Endometrium (tissue), 2 donors: ENCODE measurements around the gene OR52M1.
"Not testable (repeated sequence)": the region's sequence is repeated elsewhere in the genome, so short reads cannot be mapped to it uniquely, and the experiment has no call there.

Source experiments
- FAIRE-seq: peaks from 2 replicates; lab custom pipeline; 2012; peaks lifted over from hg19 to GRCh38; lab: Jason Lieb, UNC
- donor health status: control.
- donor health status: control.

Gene OR52M1, protein sequence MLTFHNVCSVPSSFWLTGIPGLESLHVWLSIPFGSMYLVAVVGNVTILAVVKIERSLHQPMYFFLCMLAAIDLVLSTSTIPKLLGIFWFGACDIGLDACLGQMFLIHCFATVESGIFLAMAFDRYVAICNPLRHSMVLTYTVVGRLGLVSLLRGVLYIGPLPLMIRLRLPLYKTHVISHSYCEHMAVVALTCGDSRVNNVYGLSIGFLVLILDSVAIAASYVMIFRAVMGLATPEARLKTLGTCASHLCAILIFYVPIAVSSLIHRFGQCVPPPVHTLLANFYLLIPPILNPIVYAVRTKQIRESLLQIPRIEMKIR

DNA sequence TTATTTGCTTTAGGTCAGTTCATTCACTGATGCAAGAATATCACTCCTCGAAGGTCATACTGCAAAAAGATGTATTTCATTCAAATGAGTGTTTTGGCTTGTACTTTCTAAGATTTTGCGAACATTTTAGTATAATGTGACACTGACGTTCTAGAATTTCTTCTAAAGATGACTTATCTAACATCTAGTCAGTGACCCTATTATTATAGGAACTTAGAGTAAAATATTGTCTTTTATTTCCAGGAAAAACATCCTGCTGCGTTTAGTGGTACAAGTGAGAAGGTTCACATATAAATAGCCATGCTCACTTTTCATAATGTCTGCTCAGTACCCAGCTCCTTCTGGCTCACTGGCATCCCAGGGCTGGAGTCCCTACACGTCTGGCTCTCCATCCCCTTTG is at the start of gene OR52M1:
OR52M1 (plus strand) TSS at position 301 of the 400 bp plus-strand sequence; CDS start at position 301, 0 bp downstream.
- FAIRE-seq: no peak

DNA sequence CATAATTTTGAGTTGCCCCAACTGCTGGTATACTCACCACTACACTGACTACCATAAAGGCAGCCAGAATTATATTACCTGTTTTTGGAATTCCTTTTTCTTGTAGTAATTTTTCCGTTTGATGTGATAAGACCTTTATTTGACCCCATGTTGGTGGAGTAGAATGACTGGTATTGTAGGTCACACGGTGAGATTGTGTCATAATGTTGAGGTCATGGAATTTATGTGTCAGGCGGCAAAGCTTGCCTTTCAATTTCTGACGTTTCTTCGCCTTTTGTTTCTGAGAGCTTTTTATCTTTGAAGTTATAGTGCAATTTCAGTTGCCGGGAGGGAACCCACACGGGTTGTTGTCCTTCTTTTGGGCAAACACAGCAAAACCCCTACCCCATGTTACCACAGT is 49.5 kb upstream of the OR52M1 start:
- no peak for FAIRE-seq

DNA sequence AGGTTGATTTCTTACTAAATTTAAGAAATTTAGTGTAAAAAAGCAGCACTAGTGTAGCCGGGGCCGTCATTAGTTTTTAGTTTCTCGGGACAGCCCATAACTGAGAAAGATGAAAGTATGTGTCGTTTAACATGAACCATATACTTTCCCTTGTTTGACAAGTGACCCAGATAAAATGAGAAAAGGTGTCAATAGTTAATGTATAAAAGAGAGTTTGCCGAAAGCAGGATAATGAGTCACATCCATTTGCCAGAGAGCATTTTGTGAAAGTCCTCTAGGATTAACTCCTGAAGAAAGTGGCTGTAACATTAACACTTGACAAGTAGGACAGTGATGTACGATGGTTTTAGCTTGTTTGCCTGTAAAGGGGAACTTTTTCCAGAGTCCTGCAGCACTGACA is 49.0 kb upstream of the OR52M1 start:
- no peak for FAIRE-seq

DNA sequence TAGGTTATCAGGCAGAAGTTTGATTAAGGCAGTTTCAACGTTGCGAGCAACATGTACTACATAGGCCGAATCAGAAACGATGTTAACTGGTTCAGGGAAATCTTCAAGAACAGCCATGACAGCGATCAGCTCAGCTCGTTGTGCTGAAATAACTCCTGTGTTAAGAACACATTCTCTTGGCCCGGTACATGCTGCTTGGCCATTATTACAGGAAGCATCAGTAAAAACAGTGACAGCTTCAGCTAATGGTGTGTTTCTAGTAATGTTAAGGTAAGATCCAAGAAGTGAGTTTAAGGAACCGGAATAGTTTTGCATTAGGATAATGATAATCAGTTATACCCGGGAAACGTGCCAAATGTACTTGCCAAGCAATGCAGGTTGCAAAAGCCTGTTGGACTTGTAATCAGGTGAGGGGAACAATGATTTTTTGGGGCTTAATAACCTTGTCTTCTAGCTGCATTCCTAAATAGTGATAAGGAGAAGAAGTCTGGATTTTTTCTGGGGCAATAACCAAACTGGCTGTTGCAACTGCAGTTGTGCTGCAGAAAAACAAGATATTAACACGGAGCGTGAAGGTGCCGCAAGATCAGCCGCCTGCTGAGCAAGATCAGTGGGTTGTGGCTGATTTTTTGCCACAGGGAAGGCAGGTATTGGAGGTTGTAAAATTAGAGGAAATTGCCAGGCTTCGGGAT is 48.3 kb upstream of the OR52M1 start:
- FAIRE-seq: no peak

DNA sequence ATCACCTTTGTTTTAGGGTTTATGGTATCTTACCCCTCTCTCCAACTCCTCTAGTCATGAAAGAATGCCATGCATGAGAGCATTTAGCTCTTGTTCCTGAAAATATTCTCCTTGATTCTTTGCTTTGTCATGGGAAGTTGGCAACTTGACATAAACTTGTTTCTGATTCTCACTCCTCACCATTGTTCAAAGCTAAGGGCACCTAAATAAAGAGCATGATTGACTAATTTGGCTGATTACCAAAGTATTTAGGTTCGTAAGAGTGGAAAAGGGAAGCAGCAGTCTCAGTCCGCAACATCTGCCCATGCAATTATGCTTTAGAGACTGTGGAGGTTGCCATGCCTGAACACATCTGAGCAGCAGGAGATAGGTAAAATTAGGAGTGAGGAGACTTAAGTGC is 36.1 kb upstream of the OR52M1 start:
- no peak for FAIRE-seq

DNA sequence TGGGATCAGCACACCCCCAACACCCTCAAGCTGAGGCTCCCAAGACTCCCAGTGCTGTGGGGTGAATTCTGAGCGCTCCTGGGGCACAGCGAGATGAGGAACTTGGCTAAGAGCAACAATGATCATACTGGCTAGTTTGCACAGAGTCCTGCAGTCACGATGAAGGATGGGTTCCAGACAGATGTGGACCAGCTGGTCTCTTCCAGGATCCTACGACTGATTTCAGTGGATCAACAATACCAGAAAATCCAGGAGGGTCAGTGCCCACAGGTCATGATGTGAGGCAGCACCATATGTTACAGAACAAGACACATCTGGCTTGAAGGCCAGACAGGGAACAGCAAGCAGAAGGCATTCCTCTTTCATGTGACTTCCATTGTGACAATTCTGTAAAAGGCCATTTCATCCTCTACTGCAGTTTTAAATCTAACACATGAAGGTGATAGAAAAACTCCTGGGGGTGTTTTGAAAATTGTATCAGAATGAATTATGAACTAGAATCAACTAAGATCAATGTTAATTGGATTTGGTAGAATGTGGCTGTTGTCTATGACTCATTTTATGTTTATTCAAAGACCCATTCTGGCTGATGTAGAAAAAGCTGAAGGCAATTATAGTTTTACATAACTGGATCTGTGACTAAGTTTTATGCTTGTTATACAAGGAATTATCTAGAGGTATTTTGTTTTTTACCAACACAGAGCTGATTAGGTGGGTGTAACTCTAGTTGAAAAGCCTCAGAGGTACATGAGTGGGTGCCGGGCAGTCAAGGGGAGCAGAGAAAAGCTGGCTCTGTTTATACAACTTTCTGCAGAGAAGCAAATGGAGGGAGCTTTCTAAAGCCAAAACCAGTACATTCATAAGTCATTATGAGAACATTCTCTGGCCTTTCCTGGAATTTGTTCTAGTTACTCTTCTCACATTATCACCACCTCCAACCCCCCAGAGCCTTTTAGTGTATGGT is 33.4 kb upstream of the OR52M1 start:
- FAIRE-seq: no peak

DNA sequence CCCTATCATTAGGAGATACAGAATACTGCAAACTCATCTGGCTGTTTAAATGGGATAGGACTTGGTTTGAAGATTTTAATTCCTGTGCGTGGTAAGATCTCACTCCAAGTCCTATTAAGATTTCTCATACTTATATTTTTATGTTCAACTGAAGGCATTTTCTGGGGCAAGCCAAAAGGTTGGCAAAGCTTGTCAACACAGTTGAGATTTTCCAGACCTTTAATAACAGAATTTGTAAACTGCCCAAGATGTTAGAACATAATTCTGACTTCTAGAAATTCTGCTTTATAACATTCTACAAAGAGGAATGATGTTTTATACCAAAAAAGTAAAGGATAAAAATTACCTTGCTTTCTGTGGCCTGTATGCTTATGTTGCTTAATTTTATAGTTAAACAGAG is 30.8 kb upstream of the OR52M1 start:
- no peak for FAIRE-seq

DNA sequence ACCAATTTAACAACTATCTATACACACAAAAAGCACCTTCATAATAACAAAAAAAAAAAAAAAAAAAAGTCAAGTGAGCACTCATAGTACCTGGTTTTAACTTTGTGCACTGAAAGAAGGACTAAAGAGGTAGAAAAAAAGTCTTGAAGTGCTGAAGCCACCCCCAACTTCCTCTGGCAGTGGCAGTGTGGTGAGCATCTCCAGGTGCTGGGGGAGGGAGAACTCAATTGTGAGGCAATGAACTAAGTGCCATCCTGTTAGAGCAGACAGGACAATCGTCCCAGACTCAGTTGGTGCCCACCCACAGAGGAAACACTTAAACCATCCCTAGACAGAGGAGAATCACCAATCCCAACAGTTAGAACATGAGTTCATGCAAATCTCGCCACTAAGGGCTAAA is 22.7 kb upstream of the OR52M1 start:
- no peak for FAIRE-seq

DNA sequence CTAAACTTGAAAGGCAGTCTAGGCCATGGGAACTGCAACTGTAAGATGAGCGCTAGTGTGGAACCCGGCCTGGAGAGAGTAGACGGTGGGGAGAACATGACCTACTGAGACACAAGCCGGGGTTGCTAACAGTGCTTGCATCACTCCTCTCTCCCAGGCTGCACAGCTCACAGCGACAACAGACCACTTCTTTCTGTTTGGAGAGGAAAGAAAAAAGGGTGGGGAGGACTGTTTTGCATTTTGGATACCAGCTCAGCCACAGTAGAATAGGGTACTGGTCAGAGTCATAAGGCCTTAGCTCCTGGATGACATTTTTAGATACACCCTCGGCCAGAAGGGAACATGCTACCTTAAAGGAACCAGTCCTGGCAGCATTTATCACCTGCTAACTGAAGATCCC is 22.2 kb upstream of the OR52M1 start:
- no peak for FAIRE-seq

DNA sequence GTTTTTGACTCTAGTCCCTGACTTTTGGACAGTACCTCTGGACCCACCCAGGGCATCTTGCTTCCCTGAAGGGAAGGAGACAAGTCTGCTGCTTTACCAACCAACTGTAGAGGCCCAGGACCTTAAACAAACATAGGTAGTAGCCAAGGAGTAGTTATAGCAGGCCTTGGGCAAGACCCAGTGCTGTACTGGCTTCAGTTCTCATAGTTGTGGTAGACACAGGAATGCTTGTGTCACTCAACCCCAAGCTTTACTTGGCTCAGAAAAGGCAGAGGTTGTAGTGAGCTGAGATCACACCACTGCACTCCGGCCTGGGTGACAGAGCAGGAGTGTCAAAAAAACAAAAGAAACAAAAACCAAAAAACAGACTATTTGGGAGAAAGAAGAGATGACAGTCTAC is 21.3 kb upstream of the OR52M1 start:
- FAIRE-seq: no peak

DNA sequence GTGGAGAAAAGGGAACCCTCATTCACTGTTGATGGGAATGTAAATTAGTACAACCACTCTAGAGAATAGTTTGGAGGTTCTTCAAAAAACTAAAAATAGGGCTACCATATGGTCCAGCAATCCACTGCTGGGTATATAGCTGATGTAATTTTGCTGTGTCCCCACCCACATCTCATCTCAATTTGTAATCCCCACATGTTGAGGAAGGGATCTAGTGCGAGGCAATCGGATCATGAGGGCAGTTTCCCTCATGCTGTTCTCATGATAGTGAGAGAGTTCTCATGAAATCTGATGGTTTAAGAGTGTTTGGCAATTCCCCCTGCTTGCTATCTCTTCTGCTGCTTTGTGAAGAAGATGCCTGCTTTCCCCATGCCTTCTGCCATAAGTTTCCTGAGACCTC is 17.1 kb upstream of the OR52M1 start:
- FAIRE-seq: no peak

DNA sequence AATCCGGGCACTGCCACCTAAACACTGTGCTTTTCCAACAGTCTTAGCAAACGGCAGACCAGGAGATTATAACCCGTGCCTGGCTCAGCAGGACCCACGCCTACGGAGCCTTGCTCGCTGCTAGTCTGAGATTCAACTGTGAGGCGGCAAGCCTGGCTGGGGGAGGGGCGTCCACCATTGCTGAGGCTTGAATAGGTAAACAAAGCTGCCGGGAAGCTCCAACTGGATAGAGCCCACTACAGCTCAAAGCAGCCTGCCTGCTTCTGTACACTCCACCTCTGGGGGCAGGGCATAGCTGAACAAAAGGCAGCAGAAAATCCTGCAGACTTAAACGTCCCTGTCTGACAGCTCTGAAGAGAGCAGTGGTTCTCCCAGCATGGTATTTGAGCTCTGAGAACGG is 13.3 kb upstream of the OR52M1 start:
- not testable (repeated sequence) for FAIRE-seq

DNA sequence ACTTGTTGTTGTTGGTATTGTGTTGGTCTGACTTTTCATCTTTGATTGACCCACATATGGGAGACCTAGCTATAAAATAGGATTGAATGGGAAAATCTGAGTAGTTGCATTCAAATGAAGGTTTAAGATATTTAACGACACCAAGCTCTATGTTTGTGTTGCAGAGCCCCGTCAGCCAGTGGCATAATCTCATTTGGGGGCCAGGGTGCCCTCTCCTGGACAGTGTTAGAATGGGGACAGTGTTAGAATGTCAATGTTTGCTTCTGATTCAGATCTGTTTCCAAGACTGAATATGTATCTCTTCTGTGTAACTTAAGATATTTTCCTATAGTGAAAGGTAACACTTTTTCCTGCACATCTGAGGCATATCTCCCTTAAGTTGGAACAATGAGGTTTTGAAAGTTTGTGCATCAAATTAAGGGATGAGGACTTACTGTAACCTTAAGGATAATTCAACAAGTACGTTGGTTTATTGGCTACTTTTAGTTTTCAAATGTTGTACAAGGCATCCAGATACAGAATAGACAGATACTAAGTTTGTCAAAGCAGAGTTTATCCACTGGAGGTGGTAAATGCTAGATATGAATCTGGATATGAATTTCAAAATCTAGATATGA is 5.3 kb upstream of the OR52M1 start:
- no peak for FAIRE-seq

DNA sequence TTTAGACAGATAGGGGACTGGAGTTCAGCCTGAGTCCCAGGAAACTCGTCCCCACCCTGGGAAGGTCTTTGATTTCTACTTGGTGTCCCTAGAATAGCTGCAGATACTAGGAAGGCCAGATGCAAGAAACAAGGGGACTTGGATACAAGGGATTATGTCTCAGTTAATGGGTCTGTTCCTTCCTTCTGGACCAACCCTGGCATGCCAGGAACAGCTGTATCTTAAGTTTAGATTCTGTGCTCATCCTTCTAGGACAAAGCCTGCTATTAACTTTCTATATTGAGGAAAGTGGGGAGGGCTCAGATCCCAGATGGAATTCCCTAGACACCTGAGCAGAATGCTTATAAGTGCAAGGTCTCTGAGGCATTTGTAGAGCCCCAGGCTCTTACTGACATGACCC is 3.9 kb upstream of the OR52M1 start:
- no peak for FAIRE-seq

DNA sequence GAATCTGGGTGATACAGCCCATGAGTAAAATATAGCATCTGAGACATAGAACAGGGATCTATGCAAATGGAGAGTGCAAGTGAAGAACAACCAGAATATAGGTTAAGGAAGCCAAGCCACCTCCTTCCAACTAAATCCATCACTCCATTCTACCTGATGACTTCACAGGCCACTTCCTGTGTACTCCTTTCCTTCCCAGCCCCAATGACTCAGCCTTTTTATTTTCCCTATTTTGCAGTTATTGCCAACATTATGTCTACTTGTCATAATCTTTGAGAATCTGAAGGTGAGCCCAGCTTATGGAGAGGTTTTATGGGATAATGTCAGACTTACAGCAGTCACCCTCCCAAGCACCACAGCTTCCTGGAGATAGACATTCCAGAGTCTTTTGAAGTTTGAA is 1.4 kb upstream of the OR52M1 start:
- no peak for FAIRE-seq

DNA sequence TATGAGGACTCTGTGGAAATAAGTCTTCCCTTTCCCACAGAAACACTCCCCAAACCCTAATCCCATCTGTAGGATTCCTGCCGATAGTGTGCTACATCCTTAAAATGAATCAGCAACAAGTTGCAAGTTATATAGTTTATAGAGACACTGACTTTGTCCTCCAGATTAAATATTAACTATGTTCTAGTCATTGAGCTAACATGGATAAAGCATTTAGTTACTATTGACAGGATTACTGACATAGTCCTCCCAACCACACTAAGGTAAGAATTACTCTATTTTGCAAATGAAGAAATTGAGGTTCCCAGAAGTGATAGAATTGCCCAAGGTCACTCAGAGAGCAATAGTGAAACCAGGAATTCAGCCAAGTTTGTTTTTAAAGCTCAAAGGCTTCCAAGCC is 1.9 kb downstream of the OR52M1 start:
- no peak for FAIRE-seq

DNA sequence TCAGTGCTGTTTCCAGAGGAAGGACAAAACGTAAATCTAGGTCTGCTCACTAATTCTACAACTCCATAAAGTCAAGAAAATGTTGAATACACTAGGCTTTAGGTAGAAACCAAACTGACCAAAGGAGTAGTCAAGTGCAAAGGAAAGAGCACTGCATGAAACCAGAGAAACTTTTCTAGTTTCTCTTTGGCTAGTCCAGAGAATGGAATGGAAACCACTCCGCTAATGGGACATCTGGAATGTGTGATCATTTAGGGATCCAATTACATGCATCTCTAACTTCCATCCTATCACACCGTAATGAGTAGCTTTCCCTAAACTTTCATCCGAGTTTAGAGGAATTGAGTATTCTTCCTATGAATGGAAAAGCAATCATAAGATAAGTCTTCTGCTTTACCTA is 2.4 kb downstream of the OR52M1 start:
- FAIRE-seq: no peak

DNA sequence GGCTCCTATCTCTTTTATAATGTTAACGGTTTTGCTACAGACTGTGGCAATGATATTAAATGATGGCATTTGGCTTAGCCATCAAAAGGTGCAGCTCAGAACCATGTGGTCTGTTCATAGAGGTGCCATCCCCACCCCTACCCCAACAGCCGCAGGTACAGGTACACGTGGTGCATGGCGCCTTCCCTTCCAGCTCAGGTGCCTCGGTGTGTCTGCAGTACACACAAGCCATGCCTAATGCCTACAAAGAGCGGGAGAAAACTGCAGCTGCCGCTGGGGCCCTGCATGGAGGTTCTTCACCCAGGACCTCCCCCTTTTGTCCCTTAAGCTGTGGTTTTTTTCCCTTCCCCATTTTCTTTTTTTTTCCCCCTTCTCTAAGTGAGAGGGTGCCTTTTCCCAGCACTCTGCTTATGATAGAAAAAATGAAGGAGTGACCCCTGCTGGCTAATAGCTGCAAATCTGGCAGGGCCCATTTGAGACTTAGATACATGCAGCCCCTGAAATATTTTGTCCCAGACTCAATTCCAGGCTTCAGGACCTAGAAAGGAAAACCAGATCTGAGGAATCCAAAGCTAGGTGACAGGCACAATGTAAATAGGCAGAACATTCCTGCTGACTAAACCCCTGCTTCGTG is 6.5 kb downstream of the OR52M1 start:
- FAIRE-seq: no peak

DNA sequence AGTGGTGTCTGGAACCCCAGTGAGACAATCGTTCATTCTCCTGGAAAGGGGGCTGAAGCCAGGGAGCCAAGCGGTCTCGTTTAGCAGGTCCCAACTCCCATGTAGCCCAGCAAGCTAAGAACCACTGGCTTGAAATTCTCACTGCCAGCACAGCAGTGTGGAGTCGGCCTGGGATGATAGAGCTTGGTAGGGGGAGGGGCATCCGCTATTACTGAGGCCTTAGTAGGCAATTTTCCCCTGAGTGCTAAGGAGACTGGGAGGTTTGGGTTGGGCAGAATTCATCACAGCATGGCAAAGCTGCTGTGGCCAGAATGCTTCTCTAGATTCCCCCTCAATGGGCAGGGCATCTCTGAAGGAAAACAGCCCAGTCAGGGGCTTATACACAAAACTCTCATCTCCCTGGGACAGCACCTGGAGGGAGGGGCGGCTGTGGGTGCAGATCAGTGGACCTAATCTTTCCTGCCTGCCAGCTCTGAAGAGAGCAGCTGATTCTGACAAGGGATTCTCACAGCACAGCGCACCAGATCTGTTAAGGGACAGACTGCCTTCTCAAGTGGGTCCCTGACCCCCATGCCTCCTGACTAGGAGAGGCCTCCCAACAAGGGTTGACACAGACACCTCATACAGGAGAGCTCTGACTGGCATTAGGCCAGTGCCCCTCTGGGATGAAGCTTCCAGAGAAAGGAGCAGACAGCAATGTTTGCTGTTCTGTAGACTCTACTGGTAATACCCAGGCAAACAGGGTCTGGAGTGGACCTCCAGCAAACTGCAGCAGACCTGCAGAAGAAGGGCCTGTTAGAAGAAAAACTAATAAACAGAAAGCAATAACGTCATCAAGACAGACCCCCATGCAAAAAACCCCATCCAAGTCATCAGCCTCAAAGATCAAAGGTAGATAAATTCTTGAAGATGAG is 14.8 kb downstream of the OR52M1 start:
- FAIRE-seq: no peak

DNA sequence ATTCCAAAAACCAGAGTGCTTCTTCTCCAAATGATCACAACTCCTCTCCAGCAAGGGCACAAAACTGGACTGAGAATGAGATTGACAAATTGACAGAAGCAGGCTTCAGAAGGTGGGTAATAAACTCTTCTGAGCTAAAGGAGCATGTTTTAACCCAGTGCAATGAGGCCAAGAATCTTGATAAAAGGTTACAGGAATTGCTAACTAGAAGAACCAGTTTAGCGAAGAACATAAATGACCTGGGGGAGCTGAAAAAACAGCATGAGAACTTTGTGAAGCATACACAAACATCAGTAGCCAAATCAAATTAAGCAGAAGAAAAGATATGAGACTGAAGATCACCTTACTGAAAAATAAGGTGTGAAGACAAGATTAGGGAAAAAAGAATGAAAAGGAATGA is 15.5 kb downstream of the OR52M1 start:
- FAIRE-seq: no peak

DNA sequence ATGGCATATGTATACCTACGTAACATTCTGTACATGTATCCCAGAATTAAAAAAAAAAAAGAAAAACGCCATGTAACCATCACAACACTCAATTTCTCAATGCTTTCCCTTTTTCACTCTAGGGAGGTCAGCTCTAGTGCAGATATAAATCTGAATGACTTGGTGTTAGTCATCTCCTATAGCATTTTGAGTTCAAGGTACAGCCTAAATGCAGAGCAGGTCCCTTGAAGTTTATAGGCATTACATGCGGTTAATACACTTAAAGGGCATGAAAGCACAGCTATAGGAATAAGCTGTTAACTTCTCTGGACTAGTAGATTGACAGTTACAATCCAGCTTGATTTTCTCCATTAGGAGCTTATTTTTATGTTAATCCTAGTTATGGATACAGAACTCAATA is 20.4 kb downstream of the OR52M1 start:
- FAIRE-seq: no peak
